ENCODE results near the gene ZNF605.

GRCh38 chr12:132936163-132936562 lies 19.9 kb downstream of the ZNF605 start:
- no peak for TF ChIP-seq CTCF (IDR thresholded peaks at IDR 0.05)
- TF ChIP-seq POLR2A (IDR thresholded peaks at IDR 0.05) = no peak

All from thyroid gland (tissue), 4 donors.